GM23338 (cell line): ENCODE results near the gene SLAMF9. TPM values are rescaled to one million over a fixed set of nuclear protein-coding genes. Genes with fewer than 3 reads are reported as not detected.

Experiments
- ATAC-seq: fragments of 200-7000 bp; cut with Tn5 transposase; 3 replicates; pipeline ENCODE4 v1.9.1; 2020
- DNase-seq: peaks from one replicate; pipeline ENCODE4 v3.0.0-alpha.2; 2015; ENCODE audit warnings: low spot score
- H2AFZ ChIP-seq: fragments of 200-600 bp; sonication (generic); 2 replicates; pipeline ENCODE4 v1.8.0; 2016; ENCODE audit warnings: antibody characterized with exemption, mild to moderate bottlenecking, moderate library complexity
- H3F3A ChIP-seq: fragments of 200-600 bp; sonication (generic); replicated peaks from 2 replicates; pipeline ENCODE4 v1.8.0; 2017; ENCODE audit warnings: antibody characterized with exemption, mixed run types, low read depth
- H3K27ac ChIP-seq: fragments of 200-600 bp; sonication (generic); 2 replicates; pipeline ENCODE4 v1.6.1; 2016; ENCODE audit warnings: low read depth
- H3K27me3 ChIP-seq: fragments of 200-600 bp; sonication (generic); 2 replicates; pipeline ENCODE4 v1.8.0; 2016; ENCODE audit warnings: mild to moderate bottlenecking, mixed run types, moderate library complexity; ENCODE audit not compliant: insufficient read depth
- H3K36me3 ChIP-seq: fragments of 200-600 bp; sonication (generic); 2 replicates; pipeline ENCODE4 v1.8.0; 2016; ENCODE audit warnings: mild to moderate bottlenecking; ENCODE audit not compliant: insufficient read depth
- H3K4me1 ChIP-seq: fragments of 200-600 bp; sonication (generic); 2 replicates; pipeline ENCODE4 v1.8.0; 2016; ENCODE audit warnings: mild to moderate bottlenecking, moderate library complexity; ENCODE audit not compliant: insufficient read depth
- H3K4me2 ChIP-seq: fragments of 200-600 bp; sonication (generic); 2 replicates; pipeline ENCODE4 v1.7.1; 2017; ENCODE audit warnings: mixed run types
- H3K4me3 ChIP-seq: fragments of 200-600 bp; sonication (generic); 2 replicates; pipeline ENCODE4 v1.6.1; 2016; ENCODE audit warnings: mixed run types
- H3K79me2 ChIP-seq: fragments of 200-600 bp; sonication (generic); replicated peaks from 2 replicates; pipeline ENCODE4 v1.8.0; 2017; ENCODE audit warnings: mild to moderate bottlenecking; ENCODE audit not compliant: insufficient read depth
- H3K9me2 ChIP-seq: fragments of 200-600 bp; sonication (generic); 2 replicates; pipeline ENCODE4 v1.8.0; 2017; ENCODE audit not compliant: insufficient read depth
- H4K20me1 ChIP-seq: fragments of 200-600 bp; sonication (generic); replicated peaks from 2 replicates; pipeline ENCODE4 v1.8.0; 2017; ENCODE audit warnings: mild to moderate bottlenecking; ENCODE audit not compliant: insufficient read depth
- H3K27ac Mint-ChIP-seq: 2 replicates; pipeline ENCODE4 v1.8.0; 2020; ENCODE audit warnings: inconsistent platforms, mild to moderate bottlenecking, moderate library complexity, mixed read lengths
- H3K27me3 Mint-ChIP-seq: 3 replicates; pipeline ENCODE4 v1.8.0; 2022; ENCODE audit warnings: low read depth, mild to moderate bottlenecking, moderate library complexity, mixed read lengths, inconsistent platforms; ENCODE audit not compliant: insufficient read depth, poor library complexity
- H3K36me3 Mint-ChIP-seq: 3 replicates; pipeline ENCODE4 v1.8.0; 2021; ENCODE audit warnings: low read depth, mild to moderate bottlenecking, inconsistent platforms, moderate library complexity, mixed read lengths
- H3K4me1 Mint-ChIP-seq: 3 replicates; pipeline ENCODE4 v1.8.0; 2020; ENCODE audit warnings: mild to moderate bottlenecking, inconsistent platforms, mixed read lengths
- H3K4me3 Mint-ChIP-seq: 3 replicates; pipeline ENCODE4 v1.8.0; 2021; ENCODE audit warnings: moderate library complexity, mild to moderate bottlenecking, inconsistent platforms, mixed read lengths
- H3K9me3 Mint-ChIP-seq: 3 replicates; pipeline ENCODE4 v1.8.0; 2020; ENCODE audit warnings: moderate library complexity, mild to moderate bottlenecking, inconsistent platforms, mixed read lengths
- EZH2 ChIP-seq: fragments of 200-600 bp; sonication (generic); IDR thresholded peaks from one replicate; pipeline ENCODE4 v1.8.0; 2017; ENCODE audit warnings: antibody characterized with exemption, mild to moderate bottlenecking, low read depth; ENCODE audit not compliant: unreplicated experiment
- EZH2phosphoT487 ChIP-seq: fragments of 200-600 bp; sonication (generic); IDR thresholded peaks from one replicate; pipeline ENCODE4 v1.8.1; 2018; ENCODE audit warnings: antibody characterized with exemption; ENCODE audit not compliant: unreplicated experiment
- NANOG ChIP-seq: IDR thresholded peaks from 2 replicates; pipeline ENCODE4 v1.6.1; 2016; ENCODE audit warnings: antibody characterized with exemption, borderline replicate concordance
- ZNF114 ChIP-seq: fragments of 250-450 bp; sonication (Bioruptor Pico); IDR thresholded peaks from 2 replicates; pipeline ENCODE4 v1.5.0; 2020; ENCODE audit warnings: mild to moderate bottlenecking, moderate library complexity
- ZNF331 ChIP-seq: fragments of 250-450 bp; sonication (Bioruptor Pico); IDR thresholded peaks from 2 replicates; pipeline ENCODE4 v1.5.0; 2020; ENCODE audit warnings: low read depth, mild to moderate bottlenecking, moderate library complexity
- ZNF462 ChIP-seq: fragments of 250-450 bp; sonication (Bioruptor Pico); IDR thresholded peaks from 2 replicates; pipeline ENCODE4 v1.5.0; 2020; ENCODE audit warnings: mild to moderate bottlenecking, moderate library complexity
- polyA plus RNA-seq: library from polyadenylated mRNA; unstranded; fragments of >200 nt; fragmentation: Nextera tagmentation; extraction: Ambion mirVana; gene quantifications from 2 replicates; pipeline ENCODE4 v1.2.1, GENCODE V29; 2016
- total RNA-seq: library from RNA; depleted of rRNA; stranded (reverse); fragments of >200 nt; shearing (Covaris generic); gene quantifications from 2 replicates; pipeline ENCODE4 v1.2.3, GENCODE V29; 2014

Gene SLAMF9
- total and polyA plus RNA-seq, 2 experiments from 2014 or later, result not detected

- Mint-ChIP-seq H3K27ac (no peak overlapping the region), H3K27me3 (peaks cover 18% of the 10 kb centered on the region), H3K9me3 (no peaks in the 10 kb centered on the region), H3K4me1 (peaks cover 37% of the 10 kb centered on the region), H3K36me3 (peaks cover 43% of the 10 kb centered on the region), H3K4me3 (no peak overlapping the region)
- TF ChIP-seq ZNF331 (CRISPR knock-in tag) (no peak), ZNF114 (CRISPR knock-in tag) (no peak), EZH2 (no peak), ZNF462 (CRISPR knock-in tag) (no peak), NANOG (no peak), EZH2phosphoT487 (no peak)
- ATAC-seq, result no peak
- Histone ChIP-seq H3K4me2 (no peak overlapping the region), H3F3A (no peaks in the 10 kb centered on the region), H3K79me2 (no peaks in the 10 kb centered on the region), H3K4me3 (no peak overlapping the region), H3K4me1 (peaks cover 19% of the 10 kb centered on the region), H3K27me3 (no peaks in the 10 kb centered on the region), H3K27ac (no peak overlapping the region), H4K20me1 (peaks cover 4% of the 10 kb centered on the region; the same call in 1 of the 2 replicates), H3K36me3 (0 out of 2 replicates have a peak, but pooled peaks cover 12% of the 10 kb centered on the region), H3K9me2 (no peaks in the 10 kb centered on the region), H2AFZ (no peak overlapping the region)
- no peak for DNase-seq
These were observed 15.7 kb downstream of the SLAMF9 start for GRCh38 chr1:159938211-159938852.
